ENCODE results near the gene STARD10. TPM values are rescaled to one million over a fixed set of nuclear protein-coding genes. Genes with fewer than 3 reads are reported as not detected.

Gene STARD10
- total and polyA plus RNA-seq, 2 donors (not counting 3 experiments of a cell fraction or from before 2014, with no cell fraction given): 16.1 to 22.5 TPM

GRCh38 chr11:72763823-72764222 lies 30.0 kb downstream of the STARD10 start:
- BruUV-seq (replicated peaks): no TSS peak
- dilution Hi-C loops (cut with MboI; ENCODE audit: extremely low pct_ligation_motif_present, low sequenced_read_pairs) (no loop called here), intact Hi-C loops (cut with micrococcal nuclease) (no loop called here)
- Histone ChIP-seq H3K27ac (ENCODE audit: insufficient read depth, low read depth, low read length) (no peak overlapping the region), H3K79me2 (ENCODE audit: control insufficient read depth, insufficient read depth, low read length) (no peaks in the 10 kb centered on the region), H3K4me2 (ENCODE audit: insufficient read depth, low read length) (no peak overlapping the region), H3K36me3 (ENCODE audit: control insufficient read depth in 2 of 2, extremely low read depth in 1 of 2, insufficient read depth in 2 of 2, low read length in 2 of 2) (no peaks in the 10 kb centered on the region), H3K9ac (replicated peaks; ENCODE audit: extremely low read depth, insufficient read depth, low read length) (no peak overlapping the region), H2AFZ (ENCODE audit: low read depth, low read length) (no peak overlapping the region), H3K27me3 (ENCODE audit: control insufficient read depth in 2 of 2, insufficient read depth in 2 of 2, low read length in 2 of 2) (no peaks in the 10 kb centered on the region), H4K20me1 (replicated peaks; ENCODE audit: control insufficient read depth, extremely low read depth, insufficient read depth, low read length) (no peaks in the 10 kb centered on the region), H3K4me3 (replicated peaks in 1 of 3; ENCODE audit: insufficient read depth in 1 of 3, low read depth in 1 of 3, low read length in 3 of 3) (no peak overlapping the region), H3K9me1 (replicated peaks; ENCODE audit: control insufficient read depth, extremely low read depth, insufficient read depth, low read length) (no peaks in the 10 kb centered on the region), H3K4me1 (ENCODE audit: control insufficient read depth, extremely low read depth, insufficient read depth, low read length) (no peaks in the 10 kb centered on the region), H3K9me3 (replicated peaks; ENCODE audit: control insufficient read depth, insufficient read depth, low read length) (no peaks in the 10 kb centered on the region)
- no peak for DNase-seq (ENCODE audit: low read depth, low spot score)
- TF ChIP-seq MYC (IDR thresholded peaks at IDR 0.05; ENCODE audit: low read depth, low read length) (no peak), CTCF (IDR thresholded peaks at IDR 0.05; ENCODE audit: extremely low read depth in 1 of 2, insufficient read depth in 1 of 2, low read depth in 1 of 2, low read length in 2 of 2) (no peak), POLR2A (IDR thresholded peaks at IDR 0.05; ENCODE audit: low read depth, low read length) (no peak), MAX (IDR thresholded peaks at IDR 0.05; ENCODE audit: insufficient read depth, insufficient read length) (no peak), JUN (IDR thresholded peaks at IDR 0.05; ENCODE audit: borderline replicate concordance, insufficient read depth, insufficient read length, low read depth) (no peak), EZH2 (IDR thresholded peaks at IDR 0.05; ENCODE audit: borderline replicate concordance, low read depth, low read length, severe bottlenecking) (no peak), POLR2AphosphoS5 (IDR thresholded peaks at IDR 0.05; ENCODE audit: insufficient read depth, low read depth, low read length) (no peak), FOS (IDR thresholded peaks at IDR 0.05; ENCODE audit: borderline replicate concordance, insufficient read depth, low read length) (no peak), GATA2 (IDR thresholded peaks at IDR 0.05; ENCODE audit: insufficient read depth, insufficient read length, low read depth, low read length) (no peak)
- POLR2A ChIA-PET: no interaction called here
- no peak for FAIRE-seq
- CTCF ChIA-PET: no interaction called here
